Skin of body (tissue), 2 donors: ENCODE measurements around the gene EEIG1. TPM values are rescaled to one million over a fixed set of nuclear protein-coding genes. Genes with fewer than 3 reads are reported as not detected.

ENCODE experiments used
- DNase-seq: peaks from one replicate; lab custom pipeline; 2025; lab: John Stamatoyannopoulos, UW
- total RNA-seq: library from RNA; depleted of rRNA; stranded (reverse); fragments of >200 nt; gene quantifications from one replicate; pipeline ENCODE4 v1.2.3, GENCODE V29; 2014

EEIG1 gene
- total RNA-seq, 1 donor from 2014 or later, result 14.0 TPM

DNA sequence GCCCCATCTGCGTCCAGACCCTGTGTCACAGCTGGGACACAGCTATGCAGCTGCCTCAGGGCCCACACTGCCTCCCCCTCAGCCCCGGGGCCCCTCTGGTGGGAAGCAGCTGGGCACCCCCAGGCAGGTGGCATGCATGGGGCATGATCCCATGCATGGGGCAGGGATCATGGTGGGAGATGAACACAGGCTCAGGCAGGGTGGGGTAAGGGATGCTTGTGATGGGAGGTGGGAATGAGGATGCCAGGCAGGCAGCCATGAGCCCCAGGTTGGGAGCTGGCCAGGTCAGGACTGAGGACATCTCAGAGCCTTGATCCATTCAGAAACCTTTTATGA, 19.7 kb downstream of the EEIG1 start:
- DNase-seq, result no peak

- no peak for DNase-seq
These were observed 20.2 kb downstream of the EEIG1 start for GRCh38 chr9:127960410-127961154.

DNA sequence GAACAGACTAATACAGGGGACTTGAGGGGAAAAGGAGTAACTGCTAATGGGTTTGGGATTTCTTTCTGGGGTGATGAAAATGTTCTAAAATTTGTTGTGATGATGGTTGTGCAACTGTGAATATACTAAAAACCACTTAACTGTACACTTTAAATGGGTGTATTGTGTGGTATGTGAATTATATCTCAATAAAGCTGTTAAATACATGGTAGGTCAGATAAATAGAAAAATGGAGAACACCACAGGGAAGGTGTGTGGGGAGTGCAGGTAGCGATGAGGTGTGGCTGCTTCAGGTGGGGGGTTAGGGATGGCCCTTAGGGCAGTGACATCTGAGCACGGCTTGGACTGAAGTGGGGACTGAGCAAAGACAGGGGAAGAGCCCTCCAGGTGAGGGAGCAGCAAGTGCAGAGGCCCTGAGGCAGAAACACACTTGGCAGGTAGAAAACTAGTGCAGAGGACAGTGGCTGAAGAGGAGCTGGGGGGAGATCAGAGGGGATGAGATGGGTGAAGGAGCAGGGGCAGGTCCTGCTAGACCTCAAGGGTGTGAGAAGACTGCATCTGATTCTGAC, 20.9 kb downstream of the EEIG1 start:
- no peak for DNase-seq

- DNase-seq, result no peak
These were observed 21.4 kb downstream of the EEIG1 start for GRCh38 chr9:127959398-127959797.

DNA sequence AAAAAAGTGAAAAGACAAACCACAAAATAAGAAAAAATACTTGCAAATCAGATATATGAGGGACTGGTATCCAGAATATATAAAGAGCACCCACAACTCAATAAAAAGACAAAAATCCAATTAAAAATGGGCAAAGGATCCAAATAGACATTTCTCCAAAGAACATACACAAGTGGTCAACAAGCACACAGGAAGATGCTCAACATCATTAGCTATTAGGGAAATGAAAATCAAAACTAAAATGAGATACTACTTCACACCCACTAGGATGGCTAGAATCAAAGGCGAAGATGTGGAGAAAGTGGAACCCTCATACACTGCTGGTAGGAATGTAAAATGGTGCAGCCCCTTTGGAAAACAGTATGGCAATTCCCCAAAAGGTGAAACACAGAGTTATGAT, 22.1 kb downstream of the EEIG1 start:
- no peak for DNase-seq

DNA sequence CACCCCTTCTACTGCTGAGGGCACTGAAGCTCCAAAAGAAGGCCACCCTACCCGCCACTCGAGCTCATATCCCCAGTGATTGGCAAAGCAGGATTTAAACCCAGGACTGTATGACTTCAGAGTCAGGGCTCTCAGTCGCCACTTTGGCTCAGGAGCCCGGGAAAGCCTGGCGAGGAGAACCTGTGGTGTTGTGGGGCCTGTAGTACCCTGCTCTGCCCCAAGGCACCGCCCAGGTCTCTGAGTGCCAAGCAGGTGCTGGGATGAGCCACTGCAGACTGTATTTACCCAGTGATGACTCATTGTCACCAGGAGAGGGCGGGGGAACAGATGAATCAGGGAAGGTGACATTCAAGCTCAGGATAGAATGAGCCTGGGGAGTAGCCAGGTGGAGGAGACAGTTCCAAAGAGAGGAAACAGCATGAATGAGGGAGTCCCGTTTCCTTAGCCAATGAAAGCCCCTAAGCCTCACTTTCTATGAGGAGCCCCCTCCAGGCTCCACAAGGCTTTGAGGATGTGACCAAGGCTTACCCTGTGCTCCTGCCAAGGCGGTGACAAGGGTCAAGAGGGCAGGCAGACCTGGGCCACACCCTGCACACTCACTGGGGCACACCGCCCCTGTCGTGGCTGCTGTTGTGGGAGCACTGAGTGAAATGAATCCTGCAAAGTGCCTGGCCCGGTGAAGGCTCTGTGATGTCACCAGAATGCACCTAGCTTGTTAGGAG, 25.3 kb downstream of the EEIG1 start:
- DNase-seq, result no peak

DNA sequence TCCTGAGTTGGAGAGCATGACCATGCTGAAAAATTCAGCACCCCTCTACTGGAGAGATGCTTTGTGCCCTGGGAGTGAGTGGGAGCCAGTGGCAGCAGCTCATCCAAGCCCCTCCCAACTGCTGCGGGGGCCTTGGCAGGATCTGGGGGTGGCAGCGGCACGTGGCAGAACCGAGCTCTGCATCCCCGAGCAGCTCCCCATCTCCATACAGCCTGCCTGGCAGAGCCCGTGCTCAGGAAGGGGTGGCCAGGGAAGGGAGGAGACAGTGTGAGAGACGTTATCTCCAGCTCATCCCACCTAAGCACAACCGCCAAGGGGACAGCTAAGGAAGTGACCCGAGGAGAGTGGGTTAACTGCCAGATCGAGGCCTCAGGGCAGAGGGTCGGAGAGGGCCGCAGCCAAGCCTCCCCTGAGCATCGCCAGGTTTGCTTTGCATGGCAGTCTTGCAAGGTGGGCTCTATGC, 25.9 kb downstream of the EEIG1 start:
- DNase-seq, result no peak

DNA sequence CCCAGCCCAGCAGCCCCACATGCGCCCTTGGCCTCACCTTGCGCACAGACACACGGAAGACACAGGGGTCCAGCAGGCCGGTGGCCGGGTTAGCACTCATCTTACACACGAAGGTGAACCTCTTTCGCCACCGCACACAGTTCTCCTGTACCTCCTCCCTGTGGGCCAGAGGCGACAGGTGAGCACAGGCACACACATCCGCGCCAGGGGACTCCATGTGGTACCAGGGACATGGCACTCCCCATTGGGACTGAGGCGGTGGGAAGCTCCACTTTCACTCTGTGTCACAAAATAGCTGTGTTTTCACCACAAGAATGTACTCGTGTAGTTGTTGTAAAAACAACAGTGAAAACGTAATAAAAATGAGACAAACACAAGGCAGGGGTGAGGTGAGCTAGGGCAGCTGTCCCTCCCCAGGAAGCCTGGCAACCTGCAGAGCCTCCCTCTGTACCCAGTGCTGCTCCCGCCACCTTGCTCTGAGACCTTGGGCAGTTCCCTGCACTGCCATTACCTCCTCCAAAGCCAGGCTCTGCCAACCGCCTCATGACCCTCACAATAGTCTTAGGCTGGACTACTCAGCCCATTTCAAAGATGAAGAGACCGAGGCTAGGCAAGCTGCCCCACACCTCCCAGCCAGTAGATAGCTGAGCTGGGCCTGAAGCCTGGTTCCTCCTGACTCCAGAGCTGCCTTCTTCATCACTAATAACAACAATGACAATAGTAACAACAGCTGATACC, 26.9 kb downstream of the EEIG1 start:
- DNase-seq, result no peak

- no peak for DNase-seq
These were observed 27.6 kb downstream of the EEIG1 start for GRCh38 chr9:127953154-127953553.

DNA sequence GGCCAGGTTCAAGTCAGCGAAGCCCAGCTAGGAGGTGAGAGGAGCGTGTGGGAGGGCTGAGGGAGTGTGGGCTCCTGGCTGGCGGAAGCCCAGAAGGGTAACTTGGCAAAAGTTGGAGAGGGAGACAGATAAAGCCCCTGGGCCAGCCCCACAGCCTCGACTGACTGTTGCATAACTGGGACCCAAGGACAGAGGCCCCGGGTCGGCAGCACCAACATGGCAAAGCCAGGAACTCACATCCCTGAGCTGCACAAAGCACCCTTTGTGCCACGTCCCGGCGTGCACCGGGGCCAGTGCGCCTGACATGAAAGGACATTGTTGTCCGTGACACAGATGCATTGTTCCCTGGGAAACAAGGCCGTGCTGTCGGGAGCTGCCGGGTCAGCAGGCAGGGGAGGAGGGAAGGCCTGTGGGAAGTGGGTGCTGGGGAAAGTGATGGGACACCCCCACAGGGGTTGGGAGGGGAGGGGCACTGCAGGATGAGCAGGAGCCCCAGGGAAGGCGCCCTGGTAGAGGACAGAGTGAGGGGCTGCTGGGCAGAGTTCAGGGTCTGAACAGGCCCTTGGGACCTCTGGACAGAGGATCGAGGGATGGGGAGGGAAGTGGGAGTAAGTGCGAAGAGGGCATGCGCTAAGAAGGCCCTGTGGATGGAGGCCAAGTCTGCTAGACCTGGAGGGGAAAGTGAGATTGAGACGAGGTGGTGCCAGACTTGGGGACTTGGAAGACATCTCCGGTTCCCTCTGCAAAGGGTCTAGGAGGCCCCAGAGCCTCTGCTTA, 30.1 kb downstream of the EEIG1 start:
- no peak for DNase-seq

GRCh38 chr9:127949827-127950512, 30.8 kb downstream of the EEIG1 start:
- DNase-seq, result no peak

DNA sequence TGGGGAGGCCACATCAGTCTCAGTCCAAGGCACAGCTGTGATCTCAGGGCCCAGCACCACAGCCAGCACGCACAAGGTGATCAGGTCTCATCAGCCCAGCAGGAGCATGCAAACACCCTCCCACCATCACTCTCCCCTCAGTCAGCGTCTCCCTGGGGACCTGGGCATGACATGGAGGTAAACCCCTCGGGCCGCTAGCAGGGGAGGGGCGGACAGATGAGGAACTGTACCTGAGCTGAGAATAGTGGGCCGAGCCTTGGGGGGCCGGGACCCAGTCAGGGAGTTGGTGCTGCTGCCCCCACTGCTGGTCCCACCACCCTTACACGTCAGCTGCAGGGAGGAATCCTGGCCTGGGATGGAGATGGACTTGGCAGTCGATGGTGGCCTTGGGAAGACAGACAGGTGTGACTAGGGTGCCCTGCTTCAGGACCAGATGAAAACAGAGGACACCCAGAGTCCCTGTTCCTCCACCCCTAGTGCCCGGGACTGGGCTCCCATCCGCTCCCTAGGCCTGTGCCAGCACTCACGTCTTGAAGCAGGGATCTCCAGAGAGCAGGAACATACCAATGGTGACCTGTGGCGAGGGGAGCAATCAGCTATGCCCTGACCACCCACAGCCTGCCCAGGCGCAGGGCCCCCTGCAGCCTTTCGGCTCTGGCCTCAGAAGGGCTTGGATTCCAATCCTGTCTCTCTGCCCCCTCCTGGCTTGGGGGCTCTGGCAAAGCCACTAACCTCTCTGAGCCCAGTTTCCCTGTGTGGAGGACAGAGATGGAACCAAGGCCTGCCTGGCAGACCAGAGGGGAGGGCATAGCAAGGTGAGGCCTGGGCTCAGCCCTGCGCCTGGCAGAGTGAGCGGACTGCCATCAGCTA, 32.7 kb downstream of the EEIG1 start:
- DNase-seq, result no peak

DNA sequence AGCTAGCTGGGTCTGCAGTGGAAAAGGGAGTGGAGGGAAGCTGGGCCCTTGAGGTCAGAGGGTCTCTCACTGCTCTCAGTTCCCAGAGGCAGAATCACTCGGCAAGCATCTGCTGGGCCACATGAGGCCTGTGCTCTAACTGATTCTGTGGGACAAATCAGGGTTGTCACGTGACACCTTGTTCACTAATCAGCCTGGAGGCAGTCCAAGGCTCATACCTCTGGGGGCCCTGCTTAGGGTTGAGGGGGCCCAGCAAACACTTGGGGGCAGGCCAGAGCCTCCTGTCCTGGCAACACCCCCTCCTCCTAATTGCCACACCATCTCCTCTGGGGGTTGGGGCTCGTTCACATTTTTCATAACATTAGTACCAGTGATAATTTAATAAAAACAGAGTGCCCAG, 34.1 kb downstream of the EEIG1 start:
- DNase-seq, result no peak

DNA sequence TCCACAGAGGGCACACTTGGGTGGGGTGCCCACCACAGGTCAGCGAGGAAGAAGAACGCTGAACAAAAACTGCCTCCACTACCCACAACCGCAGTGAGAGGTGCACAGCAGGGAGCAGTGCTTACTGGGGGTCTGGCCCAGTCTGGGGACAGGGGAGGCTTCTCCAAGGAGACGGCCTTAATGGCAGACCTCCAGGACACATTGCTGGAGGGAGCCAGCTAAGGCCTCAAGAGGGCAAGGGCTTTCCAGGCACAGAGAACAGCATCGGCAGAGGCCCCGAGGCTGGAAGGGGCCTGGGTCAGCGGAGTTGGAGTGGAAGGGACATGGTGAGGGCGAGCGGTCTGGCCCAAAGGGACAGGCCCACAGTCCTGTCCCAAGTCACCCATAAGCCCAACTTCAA, 34.8 kb downstream of the EEIG1 start:
- no peak for DNase-seq

DNA sequence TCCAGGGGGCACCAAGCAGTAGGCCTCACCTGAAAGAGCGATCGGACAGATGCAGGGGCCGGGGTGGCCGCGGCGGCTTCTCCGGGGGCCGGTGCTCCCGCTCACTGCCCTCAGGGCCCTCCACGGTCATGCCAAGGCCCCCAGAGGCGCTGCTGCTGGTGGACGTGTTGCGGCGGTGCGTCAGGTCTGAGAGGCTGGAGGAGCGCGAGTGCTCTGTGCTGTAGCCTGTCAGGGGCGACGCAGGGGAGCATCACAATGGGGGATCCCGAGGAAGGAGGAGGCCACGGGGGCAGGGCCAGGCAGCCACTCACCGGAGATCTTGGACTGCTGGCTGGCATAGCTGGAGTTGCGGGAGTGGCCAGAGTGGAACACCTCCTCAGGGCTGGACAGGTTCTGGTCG, 35.5 kb downstream of the EEIG1 start:
- no peak for DNase-seq

GRCh38 chr9:127944586-127945218, 36.1 kb downstream of the EEIG1 start:
- DNase-seq, result no peak

GRCh38 chr9:127943731-127944144, 37.1 kb downstream of the EEIG1 start:
- peak; percentile 45 for DNase-seq

GRCh38 chr9:127943011-127943662, 37.7 kb downstream of the EEIG1 start:
- no peak for DNase-seq
